Hepatocyte (in vitro differentiated cells): ENCODE results near the gene KCNQ2. TPM values are rescaled to one million over a fixed set of nuclear protein-coding genes. Genes with fewer than 3 reads are reported as not detected.

Source experiments
- DNase-seq: peaks from one replicate; pipeline ENCODE4 v3.0.0-alpha.2; 2016; ENCODE audit warnings: low spot score
- H2AFZ ChIP-seq: fragments of 200-600 bp; sonication (generic); 2 replicates; pipeline ENCODE4 v1.6.0; 2016; ENCODE audit warnings: antibody characterized with exemption, mild to moderate bottlenecking
- H3K27ac ChIP-seq: fragments of 200-600 bp; sonication (generic); 2 replicates; pipeline ENCODE4 v1.5.1; 2016; ENCODE audit warnings: mild to moderate bottlenecking
- H3K27me3 ChIP-seq: fragments of 200-600 bp; sonication (generic); 2 replicates; pipeline ENCODE4 v1.6.1; 2016
- H3K36me3 ChIP-seq: fragments of 200-600 bp; sonication (generic); replicated peaks from 2 replicates; pipeline ENCODE4 v1.5.1; 2016; ENCODE audit warnings: low read depth; ENCODE audit not compliant: insufficient read depth
- H3K4me1 ChIP-seq: fragments of 200-600 bp; sonication (generic); 2 replicates; pipeline ENCODE4 v1.5.1; 2016; ENCODE audit warnings: mild to moderate bottlenecking, moderate library complexity; ENCODE audit not compliant: insufficient read depth
- H3K4me2 ChIP-seq: fragments of 200-600 bp; sonication (generic); 2 replicates; pipeline ENCODE4 v1.6.0; 2016
- H3K4me3 ChIP-seq: fragments of 200-600 bp; sonication (generic); 2 replicates; pipeline ENCODE4 v1.5.1; 2016; ENCODE audit warnings: mild to moderate bottlenecking
- H3K79me2 ChIP-seq: fragments of 200-600 bp; sonication (generic); 2 replicates; pipeline ENCODE4 v1.6.0; 2017; ENCODE audit warnings: mild to moderate bottlenecking
- H3K9me2 ChIP-seq: fragments of 200-600 bp; sonication (generic); replicated peaks from 2 replicates; pipeline ENCODE4 v1.6.0; 2017; ENCODE audit warnings: mild to moderate bottlenecking; ENCODE audit not compliant: insufficient read depth
- H3K9me3 ChIP-seq: fragments of 200-600 bp; sonication (generic); 2 replicates; pipeline ENCODE4 v1.5.1; 2016; ENCODE audit warnings: low read depth, mild to moderate bottlenecking
- H4K20me1 ChIP-seq: fragments of 200-600 bp; sonication (generic); 2 replicates; pipeline ENCODE4 v1.6.0; 2016; ENCODE audit warnings: mild to moderate bottlenecking; ENCODE audit not compliant: insufficient read depth, poor library complexity, severe bottlenecking
- CTCF ChIP-seq: fragments of 200-600 bp; sonication (generic); IDR thresholded peaks from 2 replicates; pipeline ENCODE4 v1.5.1; 2016; ENCODE audit warnings: antibody characterized with exemption, mild to moderate bottlenecking; ENCODE audit not compliant: poor library complexity
- EZH2 ChIP-seq: fragments of 200-600 bp; sonication (generic); IDR thresholded peaks from 2 replicates; pipeline ENCODE4 v1.6.1; 2016; ENCODE audit warnings: antibody characterized with exemption, mild to moderate bottlenecking, borderline replicate concordance
- EZH2phosphoT487 ChIP-seq: fragments of 200-600 bp; sonication (generic); IDR thresholded peaks from one replicate; pipeline ENCODE4 v1.6.1; 2018; ENCODE audit warnings: antibody characterized with exemption, mild to moderate bottlenecking, low read depth, moderate library complexity; ENCODE audit not compliant: unreplicated experiment, severe bottlenecking
- WGBS: methylation state at CpG from one replicate; pipeline ENCODE4 v1.1.6; 2016; ENCODE audit warnings: low lambda C conversion rate; ENCODE audit errors: missing lambda C conversion rate; 5-methylcytosine and 5-hydroxymethylcytosine counted together
- polyA plus RNA-seq: library from polyadenylated mRNA; unstranded; fragments of >200 nt; fragmentation: Nextera tagmentation; extraction: Ambion mirVana; gene quantifications from 2 replicates; pipeline ENCODE4 v1.2.1, GENCODE V29; 2016
- total RNA-seq: library from RNA; depleted of rRNA; stranded (reverse); fragments of >200 nt; gene quantifications from 2 replicates; pipeline ENCODE4 v1.2.3, GENCODE V29; 2014

Gene KCNQ2
- total and polyA plus RNA-seq, 2 experiments from 2014 or later, result 3.5 to 5.4 TPM

GRCh38 chr20:63434599-63435378, 37.7 kb downstream of the KCNQ2 start:
- no peak for TF ChIP-seq EZH2phosphoT487
- peak; percentile 69 for TF ChIP-seq CTCF
- no peaks in the 10 kb centered on the region for H4K20me1 ChIP-seq
- no peak overlapping the region for H3K27ac ChIP-seq
- no peak overlapping the region for H3K4me2 ChIP-seq
- 57% methylated on average over 33 of the region's 33 CpGs for WGBS
- peak; percentile 77 for DNase-seq
- no peaks in the 10 kb centered on the region for H3K79me2 ChIP-seq
- H3K4me1 ChIP-seq, result no peaks in the 10 kb centered on the region
- H3K9me3 ChIP-seq, result no peaks in the 10 kb centered on the region
- H3K27me3 ChIP-seq, result no peaks in the 10 kb centered on the region
- H3K4me3 ChIP-seq, result no peak overlapping the region
- no peaks in the 10 kb centered on the region for H3K9me2 ChIP-seq
- no peaks in the 10 kb centered on the region for H3K36me3 ChIP-seq
- no peak overlapping the region for H2AFZ ChIP-seq

- no peak overlapping the region for H3K4me2 ChIP-seq
- H3K4me3 ChIP-seq, result no peak overlapping the region
- no peaks in the 10 kb centered on the region for H3K79me2 ChIP-seq
- DNase-seq, result no peak
- TF ChIP-seq EZH2 (no peak), EZH2phosphoT487 (no peak), CTCF (no peak)
- WGBS, result 96% methylated on average over 39 of the region's 39 CpGs
- no peaks in the 10 kb centered on the region for H3K27me3 ChIP-seq
- H3K27ac ChIP-seq, result no peak overlapping the region
- no peaks in the 10 kb centered on the region for H3K9me3 ChIP-seq
- no peaks in the 10 kb centered on the region for H3K9me2 ChIP-seq
- H3K36me3 ChIP-seq, result no peaks in the 10 kb centered on the region
- no peaks in the 10 kb centered on the region for H4K20me1 ChIP-seq
- no peak overlapping the region for H2AFZ ChIP-seq
- H3K4me1 ChIP-seq, result no peaks in the 10 kb centered on the region
Observed at GRCh38 chr20:63433756-63434531, 38.5 kb downstream of the KCNQ2 start.

- no peak for DNase-seq
- Histone ChIP-seq H4K20me1 (no peaks in the 10 kb centered on the region), H3K9me2 (no peaks in the 10 kb centered on the region), H3K36me3 (no peaks in the 10 kb centered on the region), H3K4me3 (no peak overlapping the region), H3K9me3 (no peaks in the 10 kb centered on the region), H2AFZ (no peak overlapping the region), H3K4me1 (no peaks in the 10 kb centered on the region), H3K4me2 (no peak overlapping the region), H3K27me3 (no peaks in the 10 kb centered on the region), H3K27ac (no peak overlapping the region), H3K79me2 (no peaks in the 10 kb centered on the region)
- WGBS, result 90% methylated on average over 18 of the region's 18 CpGs
- no peak for TF ChIP-seq EZH2
- TF ChIP-seq EZH2phosphoT487, result no peak
- no peak for TF ChIP-seq CTCF
Observed at GRCh38 chr20:63433351-63433750, 39.1 kb downstream of the KCNQ2 start.
